ENCODE results near the gene KLHDC9.
"Not testable (repeated sequence)": the region's sequence is repeated elsewhere in the genome, so short reads cannot be mapped to it uniquely, and the experiment has no call there.

Gene KLHDC9

GRCh38 chr1:161094481-161094880 is 3.7 kb upstream of the KLHDC9 start:
- DNase-seq: no peak

DNA sequence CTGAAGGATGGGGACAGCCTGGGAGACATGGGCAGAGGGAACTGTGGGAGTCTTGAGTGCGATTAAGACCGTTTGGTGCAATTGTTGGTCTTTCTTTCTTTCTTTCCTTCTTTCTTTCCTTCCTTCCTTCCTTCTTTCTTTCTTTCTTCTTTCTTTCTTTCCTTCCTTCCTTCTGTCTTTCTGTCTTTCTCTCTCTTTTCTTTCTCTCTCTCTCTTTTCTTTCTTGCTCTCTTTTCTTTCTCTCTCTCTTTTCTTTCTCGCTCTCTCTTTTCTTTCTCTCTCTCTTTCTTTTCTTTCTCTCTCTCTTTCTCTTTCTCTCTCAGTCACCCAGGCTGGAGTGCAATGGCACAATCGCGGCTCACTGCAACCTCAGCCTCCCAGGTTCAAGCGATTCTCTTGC is 2.9 kb upstream of the KLHDC9 start:
- DNase-seq: no peak

DNA sequence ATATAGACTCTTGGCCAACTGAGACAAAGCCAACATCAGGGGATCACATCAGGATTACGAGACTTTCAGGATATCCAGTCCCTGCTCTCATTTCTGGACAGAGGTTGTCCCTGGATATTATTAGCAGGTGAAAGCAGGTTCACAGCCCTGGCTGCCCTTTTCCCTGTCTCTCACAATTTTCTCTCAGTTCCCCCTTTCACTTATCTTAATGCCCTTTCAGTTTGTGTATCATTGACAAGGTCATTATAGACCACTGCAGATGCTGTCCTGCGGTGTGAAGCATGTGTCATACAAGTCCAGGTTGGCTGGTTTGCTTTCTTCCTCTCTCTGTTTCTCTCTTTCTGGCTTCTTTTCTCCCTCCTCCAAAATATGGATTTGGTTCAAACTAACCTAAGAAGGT is 2.1 kb upstream of the KLHDC9 start:
- DNase-seq: no peak

DNA sequence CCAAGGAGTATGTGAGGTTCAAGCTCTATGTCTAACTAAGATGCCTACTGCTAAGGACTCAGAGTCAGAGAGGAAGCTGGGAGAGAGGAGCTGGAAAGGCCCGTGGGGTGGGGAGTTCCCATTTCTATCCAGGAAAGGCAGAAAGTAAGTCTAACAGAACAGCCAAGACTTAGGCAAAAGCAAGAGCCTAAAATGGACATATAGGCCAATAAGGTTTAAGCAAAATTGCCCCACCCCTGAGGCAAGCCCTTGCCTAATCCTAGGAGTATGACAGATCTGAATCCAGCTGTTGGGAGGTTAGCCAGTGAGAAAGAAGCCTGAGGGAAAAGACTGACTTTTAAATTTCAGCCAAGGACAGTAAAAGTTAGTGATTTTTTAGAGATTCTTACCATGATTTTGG is 1.6 kb upstream of the KLHDC9 start:
- DNase-seq: no peak

GRCh38 chr1:161099090-161099802 is 1.1 kb downstream of the KLHDC9 start:
- DNase-seq: no peak

GRCh38 chr1:161100556-161100955 is 2.4 kb downstream of the KLHDC9 start:
- no peak for DNase-seq

- DNase-seq: no peak
These were observed 8.3 kb downstream of the KLHDC9 start for GRCh38 chr1:161106431-161106830.

DNA sequence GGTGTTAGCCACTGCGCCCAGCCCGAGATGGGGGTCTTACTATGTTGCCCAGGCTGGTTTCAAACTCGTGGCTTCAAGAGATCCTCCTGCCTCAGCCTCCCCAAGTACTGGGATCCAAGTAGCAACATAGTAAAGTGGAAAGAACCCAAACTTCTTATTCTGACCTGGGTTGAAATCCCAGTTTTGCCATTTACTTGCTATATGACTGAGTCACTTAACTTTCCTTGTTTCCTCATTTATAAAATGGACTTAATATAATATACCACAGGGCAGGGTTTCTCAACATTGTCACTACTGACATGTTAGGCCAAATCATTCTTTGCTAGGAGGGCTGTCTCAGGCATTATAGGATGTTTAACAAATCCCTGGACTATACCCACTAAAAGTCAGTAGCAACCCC is 13.0 kb downstream of the KLHDC9 start:
- DNase-seq: no peak

- no peak for DNase-seq
These were observed 13.4 kb downstream of the KLHDC9 start for GRCh38 chr1:161111527-161111926.

GRCh38 chr1:161113915-161114314 is 15.8 kb downstream of the KLHDC9 start:
- DNase-seq: no peak

DNA sequence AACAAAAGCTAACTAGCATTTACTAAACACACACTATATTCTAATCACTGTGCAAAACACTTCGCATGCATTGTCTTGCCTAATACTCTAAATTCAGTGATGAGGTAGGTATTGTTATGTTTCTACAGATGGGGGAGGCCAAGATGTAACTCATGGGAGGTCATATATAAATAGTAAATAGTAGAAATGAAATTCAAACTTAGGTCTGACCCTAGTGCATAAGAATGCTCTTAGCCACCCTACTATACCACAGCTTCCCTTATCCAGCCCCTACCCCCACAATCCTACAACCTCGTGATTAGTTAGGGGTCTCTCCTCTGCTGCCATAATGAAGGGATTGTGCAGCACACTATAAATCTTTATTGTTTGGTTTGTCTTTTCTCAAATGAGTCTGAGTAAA is 16.4 kb downstream of the KLHDC9 start:
- DNase-seq: no peak

- no peak for DNase-seq
These were observed 17.1 kb downstream of the KLHDC9 start for GRCh38 chr1:161115132-161115711.

- DNase-seq: not testable (repeated sequence)
These were observed 17.8 kb downstream of the KLHDC9 start for GRCh38 chr1:161115961-161116360.

GRCh38 chr1:161117759-161118581 is 19.8 kb downstream of the KLHDC9 start, which contains the start of the genes NIT1 and PFDN2:
TSS of gene NIT1 (plus strand) at chr1:161118105. CDS start at chr1:161118177, 72 bp downstream.
TSS of gene PFDN2 (minus strand) at chr1:161118037. CDS start at chr1:161118026, 11 bp downstream.
- peak in 55 of 56 donors; percentile 28 to 90 (median 77) for DNase-seq

GRCh38 chr1:161119092-161119903 is 21.1 kb downstream of the KLHDC9 start:
- no peak for DNase-seq

- DNase-seq: no peak
These were observed 23.0 kb downstream of the KLHDC9 start for GRCh38 chr1:161121042-161121650.

DNA sequence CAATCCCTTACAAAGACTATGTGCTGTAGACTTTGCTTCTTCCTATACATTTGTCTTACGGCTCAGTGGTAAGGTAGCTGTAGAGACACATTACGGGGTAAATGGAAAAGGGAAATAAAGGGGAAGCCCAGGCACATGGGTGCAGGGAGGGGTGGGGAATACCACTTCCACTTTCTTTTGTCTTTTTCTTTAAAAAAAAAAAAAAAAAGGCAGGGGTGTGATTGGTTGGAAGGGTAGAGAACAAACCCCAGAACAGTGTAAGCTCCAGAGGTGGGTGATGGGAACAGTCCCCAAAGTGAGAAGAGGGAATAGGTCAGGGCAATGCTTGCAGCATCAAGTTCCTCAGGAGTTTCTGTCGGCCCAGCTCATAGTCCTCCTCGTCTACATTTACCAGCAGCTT is 23.7 kb downstream of the KLHDC9 start:
- DNase-seq: peak in 1 of 56 donors; percentile 30

DNA sequence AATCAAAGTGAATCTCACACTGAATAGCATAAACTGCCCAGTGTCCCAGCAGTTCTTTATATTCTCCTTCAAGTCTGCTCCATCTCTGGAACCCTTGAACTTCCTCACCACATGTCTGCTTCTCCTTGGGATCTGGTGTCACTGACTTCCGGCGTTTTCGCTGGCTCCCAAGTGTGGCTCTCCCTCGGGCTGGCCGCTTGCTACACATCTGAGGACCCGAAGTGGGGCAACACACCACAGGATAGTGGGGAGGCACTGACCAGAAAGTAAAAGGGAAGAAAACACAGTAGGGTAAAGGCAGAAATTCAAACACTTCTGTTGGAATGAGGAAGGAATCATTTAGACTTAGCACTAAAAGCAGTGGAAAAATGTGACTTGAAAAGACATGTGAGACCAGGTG is 24.8 kb downstream of the KLHDC9 start:
- no peak for DNase-seq

DNA sequence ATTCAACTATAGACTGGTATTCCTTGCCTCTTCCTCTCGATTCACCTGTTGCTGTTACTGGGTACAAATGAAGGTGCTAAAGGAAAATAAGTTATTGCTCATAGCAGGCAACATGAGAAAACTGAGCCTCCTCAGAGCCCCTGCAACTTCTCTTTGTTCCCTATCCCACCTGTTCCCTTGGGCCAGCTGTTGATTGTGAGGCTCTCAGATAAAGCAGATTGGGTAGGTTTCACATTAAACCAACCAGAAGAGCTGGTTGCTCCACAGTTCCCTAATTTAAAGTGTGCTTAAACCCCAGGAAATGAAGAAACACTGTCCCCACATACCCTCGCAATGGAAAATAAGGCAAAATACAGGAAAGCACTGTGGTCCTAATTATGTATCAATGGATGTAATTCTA is 29.5 kb downstream of the KLHDC9 start:
- DNase-seq: no peak

DNA sequence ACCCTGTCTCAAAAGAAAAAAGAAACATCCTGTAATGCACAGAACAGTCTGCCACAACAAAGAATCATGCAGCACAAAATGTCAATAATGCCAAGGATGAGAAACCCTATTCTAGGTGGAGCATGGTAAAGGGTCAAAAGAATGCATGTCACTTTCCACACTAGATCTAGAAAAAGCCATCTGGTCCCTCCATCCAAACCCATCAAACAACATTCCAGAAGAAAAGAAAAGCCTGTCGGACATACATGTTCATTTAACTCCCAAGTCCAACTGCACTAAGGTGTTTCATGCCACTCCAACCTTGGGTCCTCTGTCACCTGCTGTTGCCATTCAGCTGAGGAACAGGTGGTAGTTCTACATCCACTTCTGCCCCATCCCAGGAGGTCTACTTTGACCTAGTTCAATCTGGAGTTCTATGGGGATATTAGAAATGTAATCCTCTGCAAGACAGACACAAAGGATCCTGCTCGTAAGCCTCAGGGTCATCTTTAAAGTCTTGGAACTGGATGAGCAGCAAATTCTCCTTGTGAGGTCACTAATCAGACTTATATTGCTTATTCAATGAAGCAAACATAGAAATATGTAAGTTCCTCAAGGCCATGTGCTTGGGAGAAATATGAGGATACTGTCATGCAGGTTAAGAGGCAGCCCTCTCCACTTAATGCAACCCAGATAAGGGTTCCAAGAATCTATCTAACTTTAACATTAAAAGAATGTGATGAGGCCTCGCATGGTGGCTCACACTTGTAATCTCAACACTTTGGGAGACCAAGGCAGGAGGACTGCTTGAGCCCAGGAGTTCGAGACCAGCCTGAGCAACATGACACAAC is 30.6 kb downstream of the KLHDC9 start:
- DNase-seq: no peak

Measured in nucleus accumbens (tissue), 56 donors.